ENCODE measurements around the gene PAF1. TPM values are rescaled to one million over a fixed set of nuclear protein-coding genes. Genes with fewer than 3 reads are reported as not detected.

PAF1 gene
- total RNA-seq, 4 donors from 2014 or later, result 22.2 to 47.3 (median 37.7) TPM

GRCh38 chr19:39423258-39424086 lies 32.6 kb upstream of the PAF1 start:
- DNase-seq, result no peak
- no peak overlapping the region for H3K27ac ChIP-seq
- peaks cover 0 to 9% (median 0%) of the 10 kb centered on the region in 3 donors for H3K36me3 ChIP-seq

GRCh38 chr19:39422020-39422419 lies 31.1 kb upstream of the PAF1 start:
- DNase-seq, result no peak
- Histone ChIP-seq H3K4me1 (no peaks in the 10 kb centered on the region), H3K36me3 (peaks cover 0 to 13% (median 0%) of the 10 kb centered on the region in 3 donors), H3K4me3 (no peak overlapping the region), H3K27ac (no peak overlapping the region), H3K9me3 (no peaks in the 10 kb centered on the region), H3K27me3 (no peaks in the 10 kb centered on the region)
- TF ChIP-seq CTCF (IDR thresholded peaks at IDR 0.05) (no peak), POLR2A (IDR thresholded peaks at IDR 0.05) (no peak)

More at GRCh38 chr19:39423258-39424086, 32.6 kb upstream of the PAF1 start:
- H3K4me3 ChIP-seq, result no peak overlapping the region
- TF ChIP-seq CTCF (IDR thresholded peaks at IDR 0.05), result no peak
- no peak for TF ChIP-seq POLR2A (IDR thresholded peaks at IDR 0.05)
- H3K9me3 ChIP-seq, result no peaks in the 10 kb centered on the region
- no peaks in the 10 kb centered on the region for H3K27me3 ChIP-seq
- peaks cover 0 to under 1% (median 0%) of the 10 kb centered on the region in 4 donors for H3K4me1 ChIP-seq

GRCh38 chr19:39420769-39421168 lies 29.9 kb upstream of the PAF1 start:
- Histone ChIP-seq H3K27me3 (no peaks in the 10 kb centered on the region), H3K4me1 (peaks cover 0 to 7% (median 0%) of the 10 kb centered on the region in 4 donors), H3K9me3 (no peaks in the 10 kb centered on the region), H3K4me3 (no peak overlapping the region), H3K36me3 (peaks cover 0 to 13% (median 0%) of the 10 kb centered on the region in 3 donors), H3K27ac (no peak overlapping the region)
- DNase-seq, result no peak
- no peak for TF ChIP-seq POLR2A (IDR thresholded peaks at IDR 0.05)

GRCh38 chr19:39419003-39419402 lies 28.1 kb upstream of the PAF1 start:
- DNase-seq, result no peak
- Histone ChIP-seq H3K4me1 (peaks cover 0 to 23% (median under 1%) of the 10 kb centered on the region in 4 donors), H3K4me3 (no peak overlapping the region), H3K36me3 (peaks cover 0 to 13% (median 0%) of the 10 kb centered on the region in 3 donors), H3K27me3 (no peaks in the 10 kb centered on the region), H3K9me3 (no peaks in the 10 kb centered on the region), H3K27ac (no peak overlapping the region)
- TF ChIP-seq CTCF (IDR thresholded peaks at IDR 0.05) (no peak), POLR2A (IDR thresholded peaks at IDR 0.05) (no peak)

GRCh38 chr19:39417463-39418181 lies 26.7 kb upstream of the PAF1 start:
- no peak overlapping the region for H3K27ac ChIP-seq

More at GRCh38 chr19:39417463-39418181, 26.7 kb upstream of the PAF1 start:
- no peak overlapping the region for H3K4me3 ChIP-seq
- no peaks in the 10 kb centered on the region for H3K27me3 ChIP-seq
- H3K4me1 ChIP-seq, result peaks cover 0 to 33% (median 2%) of the 10 kb centered on the region in 4 donors
- H3K36me3 ChIP-seq, result peaks cover 0 to 13% (median 0%) of the 10 kb centered on the region in 3 donors
- no peak for TF ChIP-seq POLR2A (IDR thresholded peaks at IDR 0.05)
- TF ChIP-seq CTCF (IDR thresholded peaks at IDR 0.05), result no peak
- DNase-seq, result no peak
- H3K9me3 ChIP-seq, result no peaks in the 10 kb centered on the region

Data from Peyer's patch (tissue), 4 donors.